Muscle layer of duodenum (tissue), 2 donors: Measurements from ENCODE around the gene ASPA.

ENCODE experiments used
- H3K27ac ChIP-seq: one replicate; pipeline ENCODE4 v1.7.0; 2013; ENCODE audit warnings: mild to moderate bottlenecking, low read length
- H3K27me3 ChIP-seq: one replicate; pipeline ENCODE4 v1.7.0; 2013; ENCODE audit warnings: low read depth, mild to moderate bottlenecking, control low read depth, low read length
- H3K36me3 ChIP-seq, 2 donors: one replicate each; pipeline ENCODE4 v1.7.0; 2013; ENCODE audit warnings: low read length in 2 of 2, control low read depth in 1 of 2, mild to moderate bottlenecking in 1 of 2; ENCODE audit not compliant: insufficient read depth in 2 of 2, control insufficient read depth in 1 of 2
- H3K4me1 ChIP-seq, 2 donors: one replicate each; pipeline ENCODE4 v1.7.0; 2013; ENCODE audit warnings: low read length in 2 of 2, mild to moderate bottlenecking in 2 of 2, control low read depth in 1 of 2, moderate library complexity in 1 of 2; ENCODE audit not compliant: insufficient read depth in 2 of 2, control insufficient read depth in 1 of 2
- H3K4me3 ChIP-seq, 2 donors: one replicate each; pipeline ENCODE4 v1.7.0; 2013; ENCODE audit warnings: low read length in 2 of 2, low read depth in 1 of 2, mild to moderate bottlenecking in 1 of 2
- H3K9me3 ChIP-seq, 2 donors: one replicate each; pipeline ENCODE4 v1.7.0; 2013; ENCODE audit warnings: low read length in 2 of 2, control low read depth in 1 of 2, mild to moderate bottlenecking in 1 of 2; ENCODE audit not compliant: control insufficient read depth in 1 of 2
- donor health status: healthy.

Gene ASPA

DNA sequence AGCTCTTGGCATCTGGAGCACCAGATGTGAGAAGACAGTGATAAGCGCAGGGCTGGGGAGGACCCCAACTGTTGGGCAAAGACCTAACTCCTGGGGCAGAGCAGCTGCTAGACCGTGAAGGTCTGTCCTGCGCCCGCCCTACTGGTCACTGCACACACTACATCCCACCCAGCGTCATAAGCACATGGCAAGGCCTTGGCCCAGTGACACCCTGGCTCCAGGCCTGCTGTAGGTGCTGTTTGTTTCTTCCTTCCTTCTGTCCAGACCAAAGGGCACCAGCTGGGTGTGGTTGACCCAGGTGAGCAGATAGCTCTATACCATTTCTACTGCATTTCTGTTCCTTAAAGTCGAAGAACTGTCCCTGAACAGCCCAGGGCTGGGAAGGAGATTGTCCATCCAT lies 75.4 kb downstream of the ASPA start:
- no peaks in the 10 kb centered on the region for H3K9me3 ChIP-seq
- H3K4me3 ChIP-seq: no peak overlapping the region
- H3K27me3 ChIP-seq: no peaks in the 10 kb centered on the region
- no peak overlapping the region for H3K27ac ChIP-seq
- no peaks in the 10 kb centered on the region for H3K4me1 ChIP-seq
- no peaks in the 10 kb centered on the region for H3K36me3 ChIP-seq

DNA sequence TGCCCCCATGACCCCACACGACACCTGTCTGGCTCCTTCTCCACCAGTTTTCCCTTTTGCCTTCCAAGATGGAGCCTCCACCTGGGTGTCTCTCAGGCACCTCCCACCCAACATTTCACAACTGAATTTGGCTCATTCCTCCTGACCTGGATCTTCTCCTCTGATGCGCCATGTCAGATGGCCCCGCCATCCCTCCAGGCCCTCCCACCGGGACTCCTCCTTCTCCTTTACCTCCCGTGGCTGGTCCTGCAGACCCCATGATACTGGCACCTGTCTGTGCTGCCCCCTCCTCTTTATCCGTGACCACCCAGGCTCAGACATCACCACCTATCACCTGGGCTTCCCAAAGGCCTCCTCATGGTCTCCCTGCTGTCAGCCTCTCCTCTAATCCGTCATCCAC lies 77.1 kb downstream of the ASPA start:
- Histone ChIP-seq H3K9me3 (no peaks in the 10 kb centered on the region), H3K4me3 (no peak overlapping the region), H3K27me3 (no peaks in the 10 kb centered on the region), H3K4me1 (peaks cover 0 to under 1% of the 10 kb centered on the region in 2 donors), H3K27ac (no peak overlapping the region), H3K36me3 (no peaks in the 10 kb centered on the region)
